GM19023 (cell line): ENCODE results near the gene TMEM37.

Experiments used
- ATAC-seq: cut with Tn5 transposase; IDR thresholded peaks from one replicate; pipeline ENCODE4 v1.9.1; 2021; ENCODE audit warnings: mild to moderate bottlenecking, moderate library complexity; ENCODE audit not compliant: unreplicated experiment

Gene TMEM37

DNA sequence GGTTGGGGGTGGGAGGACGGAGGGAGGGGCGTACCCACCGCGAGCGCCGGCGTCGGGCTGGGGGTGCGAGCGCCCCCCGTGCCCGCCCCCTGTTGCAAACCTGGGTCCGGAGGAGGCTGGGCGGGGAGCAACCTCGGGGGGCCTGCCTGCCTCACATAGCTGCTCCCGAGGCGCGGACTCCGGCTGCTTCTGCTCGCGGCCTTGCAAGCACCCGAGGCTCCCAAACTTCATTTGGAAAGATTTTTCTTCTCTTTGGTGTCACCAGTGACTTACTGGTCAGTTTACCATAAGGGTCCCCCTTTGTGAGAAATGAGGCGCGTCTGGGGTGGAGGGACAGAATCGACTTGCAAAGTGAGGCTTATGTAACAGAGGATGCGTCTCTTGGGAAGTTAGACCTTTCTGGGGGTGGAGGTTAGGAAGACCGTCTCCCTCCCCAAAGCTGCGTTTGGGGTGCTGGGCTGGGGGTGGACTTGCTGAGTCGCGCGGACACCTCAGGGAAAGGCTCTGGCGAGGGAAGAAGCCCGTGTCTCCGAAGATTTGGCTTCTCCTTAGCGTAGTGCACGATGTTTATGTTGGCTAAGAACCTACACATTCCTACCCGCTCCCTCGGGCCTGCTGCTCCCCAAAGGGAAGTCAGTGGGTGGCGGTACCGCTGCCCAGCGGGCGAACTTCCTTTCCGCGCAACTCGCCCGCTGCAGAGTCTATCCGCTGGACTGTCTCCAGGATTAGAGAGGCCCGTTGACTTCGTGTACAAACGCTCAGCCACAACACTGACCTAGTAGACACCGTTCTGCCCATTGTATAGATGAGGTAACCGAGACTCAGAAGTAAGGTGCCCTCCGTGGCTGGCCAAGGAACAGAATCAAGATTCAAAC, 559 bp downstream of the TMEM37 start:
- no peak for ATAC-seq

DNA sequence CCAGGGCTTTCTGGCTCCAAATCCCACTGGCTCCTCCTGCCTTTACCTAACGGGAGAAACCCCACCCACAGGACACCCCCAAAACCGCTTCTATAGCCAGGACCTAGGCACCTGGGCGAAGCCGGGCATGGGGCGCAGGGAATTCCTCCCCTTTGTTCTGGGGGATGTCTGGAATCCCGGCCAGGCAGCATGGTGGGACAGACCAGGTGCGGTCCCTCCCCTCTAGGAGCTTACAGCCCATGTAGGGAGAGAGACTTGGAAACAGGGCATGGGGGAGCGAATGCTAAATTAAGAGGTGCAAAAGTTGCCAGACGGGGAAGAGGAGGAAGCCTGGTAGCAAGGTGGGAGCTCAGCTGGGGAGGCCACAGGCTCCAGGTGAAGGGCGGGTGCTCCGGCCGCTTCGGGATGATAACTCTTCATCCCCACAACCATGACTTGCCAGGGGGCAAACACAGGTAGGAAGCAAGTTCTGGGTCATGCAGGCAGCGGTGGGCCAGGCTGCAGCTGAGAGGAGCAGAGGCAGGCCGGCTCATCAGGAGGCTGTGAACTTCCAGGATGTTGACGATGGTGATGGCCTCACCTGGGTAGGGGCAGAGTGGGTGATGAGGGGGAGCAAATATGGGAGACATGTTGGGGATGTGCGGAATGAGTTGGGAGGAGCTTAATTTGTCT, 1.3 kb downstream of the TMEM37 start:
- ATAC-seq, result no peak

DNA sequence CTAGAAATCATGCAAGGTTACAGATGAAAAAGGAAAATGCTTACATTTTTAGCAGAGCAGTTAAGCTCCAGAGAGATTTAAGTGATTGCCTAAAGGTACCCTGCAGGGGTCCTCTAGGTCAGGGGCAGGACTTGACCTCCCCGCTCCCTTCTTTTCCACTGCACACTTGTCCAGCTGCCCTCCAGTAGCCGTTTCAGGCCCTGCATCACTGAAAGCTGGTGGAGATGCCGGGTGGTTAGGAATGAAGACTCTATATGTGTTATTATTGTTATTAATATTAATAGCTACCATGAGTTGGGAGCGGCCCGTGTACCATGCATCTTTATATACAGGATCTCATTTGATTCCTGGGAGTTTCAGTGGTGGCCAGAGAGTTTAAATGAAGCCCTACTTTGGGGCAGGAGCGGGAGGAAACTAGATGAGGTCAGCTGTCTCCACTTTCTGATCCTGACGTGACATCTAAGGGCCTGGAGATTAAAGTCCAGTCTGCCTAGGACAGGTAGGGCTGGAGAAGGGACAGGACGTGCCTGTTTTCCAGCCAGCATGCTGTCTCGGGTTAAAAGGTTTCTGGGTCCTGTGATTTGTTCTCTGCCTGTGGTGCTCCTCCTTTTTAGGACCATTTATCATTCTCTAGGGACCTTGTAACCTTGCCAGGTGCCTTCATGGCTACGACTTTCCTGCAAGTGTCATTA, 2.1 kb downstream of the TMEM37 start:
- no peak for ATAC-seq

DNA sequence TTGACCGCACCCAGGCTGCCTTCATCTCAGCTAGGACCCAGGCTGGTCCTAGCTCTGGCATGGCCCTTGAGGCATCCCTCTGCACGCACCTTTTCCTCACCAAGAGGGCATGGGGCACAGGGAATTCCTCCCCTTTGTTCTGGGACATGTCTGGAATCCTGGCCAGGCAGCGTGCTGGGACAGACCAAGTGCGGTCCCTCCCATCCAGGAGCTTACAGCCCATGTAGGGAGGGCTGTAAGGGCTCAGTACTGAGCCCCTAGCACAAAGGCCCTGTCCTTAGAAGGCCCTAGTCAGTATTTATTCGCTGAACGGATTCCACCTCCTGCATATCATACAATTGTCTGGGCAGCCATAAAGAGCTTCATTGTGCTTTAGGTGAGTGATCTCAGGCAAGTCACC, 3.0 kb downstream of the TMEM37 start:
- ATAC-seq, result no peak

DNA sequence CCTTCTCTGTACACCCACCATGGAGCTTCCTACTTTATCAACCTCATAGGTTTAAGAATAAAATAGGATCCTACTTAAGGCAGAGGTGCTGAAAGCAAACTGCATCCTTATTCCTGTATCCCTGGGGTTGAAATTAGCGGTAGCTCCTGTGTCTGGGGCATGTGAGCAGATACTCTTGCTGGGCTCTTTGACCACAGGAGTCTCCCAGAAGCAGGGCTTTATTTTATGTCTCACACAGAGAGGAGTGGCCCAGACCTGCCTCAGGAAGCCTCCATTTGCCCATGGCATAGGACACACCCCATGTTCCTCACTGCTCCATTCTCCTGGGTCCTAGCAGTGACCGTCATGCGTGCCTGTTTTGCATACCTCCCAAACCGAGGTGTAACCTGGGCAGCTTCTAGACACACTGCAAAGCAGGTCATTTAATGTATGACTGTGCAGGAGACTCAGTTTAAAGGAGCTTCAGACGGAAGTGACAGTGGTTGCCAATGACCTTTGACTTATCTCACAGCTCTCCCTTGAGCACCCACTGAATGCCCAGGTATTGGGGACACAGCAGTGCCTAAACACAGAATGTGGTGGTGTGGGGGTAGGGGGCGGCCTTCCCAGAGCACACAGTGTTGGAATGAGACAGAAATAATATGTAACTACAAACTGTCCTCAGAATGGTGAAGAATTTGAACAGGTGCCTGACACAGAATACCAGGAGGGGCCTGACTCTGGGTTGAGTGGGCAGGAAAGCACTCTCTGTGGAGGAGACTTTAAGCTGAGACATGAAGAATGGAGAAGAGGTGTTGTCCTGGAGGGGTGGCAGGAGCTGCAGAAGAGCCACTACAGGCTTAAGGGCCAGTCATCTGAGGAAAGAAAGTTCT, 3.7 kb downstream of the TMEM37 start:
- no peak for ATAC-seq

DNA sequence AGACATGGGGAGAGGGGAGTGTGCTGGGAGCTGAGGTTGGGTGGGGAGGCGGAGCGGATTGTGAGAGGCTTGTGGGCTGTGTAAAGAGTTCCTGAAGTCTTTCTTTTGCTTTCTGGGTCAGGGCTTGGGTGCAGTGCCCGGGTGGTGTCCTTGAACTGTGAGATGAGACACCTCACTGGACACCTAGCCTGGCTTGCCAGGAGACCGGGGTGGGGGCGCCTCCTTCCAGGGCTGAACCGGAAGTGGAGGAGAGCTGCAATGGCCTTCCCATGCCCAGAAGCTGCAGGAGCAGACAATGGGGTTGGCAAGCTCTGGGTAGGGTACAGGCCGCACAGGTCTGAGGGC, 4.3 kb downstream of the TMEM37 start:
- no peak for ATAC-seq

DNA sequence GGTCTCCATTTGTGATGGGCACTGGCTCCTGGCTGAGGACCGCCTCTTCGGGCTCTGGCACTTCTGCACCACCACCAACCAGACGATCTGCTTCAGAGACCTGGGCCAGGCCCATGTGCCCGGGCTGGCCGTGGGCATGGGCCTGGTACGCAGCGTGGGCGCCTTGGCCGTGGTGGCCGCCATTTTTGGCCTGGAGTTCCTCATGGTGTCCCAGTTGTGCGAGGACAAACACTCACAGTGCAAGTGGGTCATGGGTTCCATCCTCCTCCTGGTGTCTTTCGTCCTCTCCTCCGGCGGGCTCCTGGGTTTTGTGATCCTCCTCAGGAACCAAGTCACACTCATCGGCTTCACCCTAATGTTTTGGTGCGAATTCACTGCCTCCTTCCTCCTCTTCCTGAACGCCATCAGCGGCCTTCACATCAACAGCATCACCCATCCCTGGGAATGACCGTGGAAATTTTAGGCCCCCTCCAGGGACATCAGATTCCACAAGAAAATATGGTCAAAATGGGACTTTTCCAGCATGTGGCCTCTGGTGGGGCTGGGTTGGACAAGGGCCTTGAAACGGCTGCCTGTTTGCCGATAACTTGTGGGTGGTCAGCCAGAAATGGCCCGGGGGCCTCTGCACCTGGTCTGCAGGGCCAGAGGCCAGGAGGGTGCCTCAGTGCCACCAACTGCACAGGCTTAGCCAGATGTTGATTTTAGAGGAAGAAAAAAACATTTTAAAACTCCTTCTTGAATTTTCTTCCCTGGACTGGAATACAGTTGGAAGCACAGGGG, 5.5 kb downstream of the TMEM37 start:
- no peak for ATAC-seq

DNA sequence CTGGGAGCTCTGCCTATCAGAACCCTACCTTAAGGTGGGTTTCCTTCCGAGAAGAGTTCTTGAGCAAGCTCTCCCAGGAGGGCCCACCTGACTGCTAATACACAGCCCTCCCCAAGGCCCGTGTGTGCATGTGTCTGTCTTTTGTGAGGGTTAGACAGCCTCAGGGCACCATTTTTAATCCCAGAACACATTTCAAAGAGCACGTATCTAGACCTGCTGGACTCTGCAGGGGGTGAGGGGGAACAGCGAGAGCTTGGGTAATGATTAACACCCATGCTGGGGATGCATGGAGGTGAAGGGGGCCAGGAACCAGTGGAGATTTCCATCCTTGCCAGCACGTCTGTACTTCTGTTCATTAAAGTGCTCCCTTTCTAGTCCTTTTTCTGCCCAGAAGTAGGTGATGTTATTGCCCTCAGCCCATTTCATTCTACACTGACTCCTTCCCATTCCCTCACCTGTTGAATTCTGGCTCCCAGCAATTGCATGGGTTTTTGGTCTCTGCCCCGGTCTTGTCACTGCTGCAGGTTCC, 6.5 kb downstream of the TMEM37 start:
- no peak for ATAC-seq

DNA sequence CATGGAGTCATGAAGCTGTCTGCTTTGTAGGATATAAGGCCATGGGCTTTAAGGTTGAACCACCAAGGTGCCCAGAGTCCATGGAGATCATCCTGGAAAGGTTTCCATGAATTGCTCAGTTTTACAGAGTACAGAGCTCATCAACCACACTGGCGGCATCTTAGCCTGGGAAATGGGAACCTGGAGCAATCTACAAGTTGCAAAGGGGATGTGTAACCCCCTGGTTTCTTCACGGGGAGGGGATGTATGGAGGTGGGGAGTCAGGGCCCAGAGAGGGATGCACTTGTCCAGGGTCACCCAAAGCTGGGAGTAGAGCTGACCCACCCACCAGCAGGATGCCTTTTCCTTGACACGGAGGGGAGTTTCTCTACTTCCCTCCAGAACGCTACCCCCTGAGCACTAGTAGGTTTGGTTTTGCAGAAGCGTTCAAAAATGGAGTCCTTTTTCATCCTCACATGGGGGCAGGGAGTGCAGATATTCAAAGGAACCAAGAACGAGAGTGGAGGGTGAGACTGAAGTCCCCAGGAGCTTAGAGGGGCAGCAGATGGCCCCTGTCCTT, 7.2 kb downstream of the TMEM37 start:
- ATAC-seq, result no peak

DNA sequence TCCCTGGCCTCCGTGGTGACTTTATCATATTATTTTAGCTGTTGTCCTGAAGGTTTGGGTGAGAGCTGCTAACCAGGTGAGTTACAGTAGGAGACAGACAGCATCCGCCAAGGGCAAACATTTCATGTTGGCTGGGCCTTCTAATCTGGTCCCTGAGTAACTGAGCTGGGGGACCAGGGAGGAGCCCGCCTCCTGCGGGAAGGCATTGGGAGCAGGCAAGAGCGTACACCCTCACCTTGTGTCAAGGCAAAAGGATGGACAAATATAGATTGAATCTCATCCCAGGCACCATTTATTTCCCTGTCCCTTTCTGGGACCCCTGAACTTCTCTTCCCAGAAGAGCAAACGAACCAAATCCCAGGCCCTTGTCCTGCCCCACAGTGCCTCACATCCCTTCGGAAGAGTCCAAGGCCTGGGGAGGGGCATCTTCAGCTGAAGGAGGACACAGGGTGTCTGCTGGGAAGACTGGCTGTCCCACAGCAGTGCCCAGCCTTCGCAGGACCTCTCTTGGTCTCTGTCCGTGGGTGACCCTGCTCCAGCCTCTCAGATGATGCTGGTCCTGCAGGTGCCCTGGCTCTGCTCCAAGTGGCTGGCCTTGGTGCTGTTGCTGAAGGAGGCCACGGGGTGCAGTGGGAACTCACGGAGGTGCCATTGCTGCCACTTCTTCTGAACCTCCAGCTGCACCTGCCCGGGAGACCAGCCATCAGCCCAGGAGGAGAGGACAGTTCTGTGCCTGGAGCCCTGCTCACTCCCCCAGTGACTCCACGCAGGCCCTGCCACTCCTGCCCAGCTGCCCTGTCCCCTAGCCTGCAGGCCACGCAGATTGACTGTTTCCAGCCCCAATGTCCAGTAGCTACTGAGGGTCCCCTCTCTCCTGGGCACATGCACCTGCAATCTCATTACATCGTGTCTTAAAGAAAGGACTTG, 8.2 kb downstream of the TMEM37 start:
- ATAC-seq, result no peak

DNA sequence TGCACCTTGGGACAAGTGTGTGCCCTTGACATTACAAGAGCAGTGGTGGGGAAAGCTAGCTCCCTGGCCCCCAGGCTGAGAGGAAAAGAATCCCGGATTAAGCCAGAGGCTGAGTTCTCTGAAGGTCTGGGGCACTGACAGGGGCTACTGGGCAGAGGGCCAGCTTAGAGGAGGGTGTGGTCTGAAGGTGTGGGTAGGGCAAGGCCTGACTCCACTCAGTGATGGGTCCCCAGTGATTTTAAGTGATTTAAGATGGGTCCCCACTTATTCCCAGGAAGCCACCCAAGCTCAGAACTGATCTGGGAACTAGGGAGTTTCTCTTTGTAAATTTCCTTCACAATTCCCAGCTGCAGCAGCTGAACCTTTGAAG, 8.8 kb downstream of the TMEM37 start:
- ATAC-seq, result no peak

DNA sequence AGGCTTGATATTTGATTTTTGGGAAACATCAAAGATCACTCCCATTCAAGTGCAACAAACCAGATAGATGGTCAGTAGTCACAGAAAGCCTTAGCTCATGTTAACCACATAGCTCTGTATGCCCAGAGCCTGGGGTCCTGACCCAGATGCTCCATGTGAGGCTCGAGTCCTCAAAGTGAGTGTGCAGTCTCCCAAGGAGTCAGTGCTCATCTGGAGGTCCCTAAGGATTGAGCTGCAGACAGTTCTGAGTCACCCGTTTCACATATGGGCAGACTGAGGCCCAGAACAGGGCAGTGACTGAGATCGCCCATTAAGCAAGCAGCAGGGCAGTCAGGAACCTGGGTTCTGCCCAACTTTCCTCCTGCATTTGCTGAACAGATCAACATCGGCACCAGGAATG, 9.2 kb downstream of the TMEM37 start:
- ATAC-seq, result no peak

DNA sequence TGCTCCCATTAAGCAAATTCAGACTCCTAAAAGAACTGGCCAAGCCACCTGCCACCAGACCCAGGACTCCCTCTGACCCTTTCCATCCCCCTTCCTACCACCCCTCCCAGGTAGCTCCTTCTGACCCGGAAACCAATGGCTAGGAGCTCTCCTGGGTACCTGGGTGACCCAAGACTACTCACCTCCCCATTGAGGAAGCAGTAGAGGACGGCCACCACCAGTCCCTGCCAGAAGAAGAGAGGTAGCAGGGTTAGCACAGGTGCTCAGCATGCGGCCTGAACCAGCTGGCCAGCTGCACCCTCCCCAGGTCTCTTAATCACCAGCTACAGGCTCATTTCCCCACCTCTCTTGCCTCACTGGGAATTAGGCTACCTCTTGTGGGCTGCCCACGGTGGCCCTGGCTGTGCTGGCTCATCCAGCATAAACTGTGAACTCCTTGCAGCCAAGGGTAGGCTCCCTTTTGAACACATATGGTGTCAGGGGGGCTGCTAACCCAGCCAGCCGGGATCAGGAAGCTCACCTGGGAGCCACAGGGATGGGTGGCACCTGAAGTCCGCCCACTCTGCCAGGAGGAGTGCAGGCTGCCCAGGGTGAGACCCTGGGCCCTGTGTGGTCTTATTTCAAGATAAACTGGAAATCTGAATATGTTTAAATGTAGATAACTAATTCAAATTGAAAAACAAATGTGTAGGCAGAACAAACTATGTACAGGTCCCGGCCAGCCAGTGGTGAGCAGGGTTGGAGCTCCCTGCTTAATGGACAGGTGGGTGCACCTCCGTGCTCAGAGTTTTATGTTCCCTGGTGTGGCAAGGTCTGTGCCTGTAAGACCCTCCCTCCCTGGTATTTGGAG, 9.9 kb downstream of the TMEM37 start:
- ATAC-seq, result no peak

DNA sequence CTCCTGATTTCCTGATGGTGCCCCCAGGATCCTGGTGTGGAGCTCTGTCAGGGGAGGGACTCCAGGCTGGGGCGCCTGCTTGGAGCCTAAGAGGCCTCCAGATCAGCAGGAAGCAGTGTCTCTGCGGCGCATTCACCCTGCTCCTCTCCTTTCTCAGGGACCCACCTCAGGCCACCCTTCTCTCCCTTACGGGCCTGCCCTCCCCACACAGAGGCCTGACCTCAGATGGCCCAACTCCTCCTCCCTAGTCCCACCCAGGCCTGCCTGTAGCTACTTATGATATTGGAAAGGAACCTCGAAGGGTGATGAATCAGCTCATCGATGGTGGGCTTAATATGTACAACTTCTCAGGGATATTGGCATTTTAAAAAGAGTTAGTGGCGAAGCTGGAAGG, 10.6 kb downstream of the TMEM37 start:
- ATAC-seq, result no peak

DNA sequence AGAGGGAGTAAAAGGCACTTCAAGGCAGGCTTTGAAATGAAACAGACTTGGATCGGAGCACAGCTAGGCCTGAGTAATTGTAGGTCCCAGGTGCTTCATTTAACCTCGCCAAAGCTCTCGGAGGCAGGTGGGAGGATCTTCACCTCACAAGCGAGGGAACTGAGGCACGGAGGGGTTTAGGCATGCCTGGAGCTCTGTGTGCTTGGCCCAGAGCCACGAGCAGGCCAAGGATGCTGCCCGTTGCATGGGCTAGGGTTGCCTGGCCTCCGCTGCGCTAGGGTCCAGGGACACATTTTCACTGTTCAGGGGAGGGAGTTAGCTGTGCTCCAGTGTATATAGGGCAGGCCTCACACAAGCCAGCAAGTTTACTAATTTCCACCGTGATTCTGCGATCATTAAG, 11.2 kb downstream of the TMEM37 start:
- ATAC-seq, result no peak

DNA sequence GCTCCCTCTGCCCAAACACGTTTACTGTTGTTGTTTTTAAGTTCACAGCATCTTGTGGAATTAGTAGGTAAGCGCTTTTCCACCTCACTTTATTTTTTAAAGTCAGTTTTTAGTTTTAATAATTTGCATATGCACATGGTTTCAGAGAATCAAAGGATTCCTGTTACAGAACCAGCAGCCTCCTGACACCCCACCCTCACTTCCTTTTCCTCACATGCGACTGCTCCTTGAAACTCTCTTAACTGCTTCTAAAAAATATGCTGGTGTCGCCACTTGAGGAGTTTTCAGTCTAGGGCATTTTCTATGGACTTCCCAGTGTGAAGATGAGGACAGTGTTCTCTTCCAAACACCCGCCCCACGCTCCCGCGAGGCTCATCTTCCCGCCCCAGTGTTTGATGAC, 14.4 kb downstream of the TMEM37 start:
- no peak for ATAC-seq

DNA sequence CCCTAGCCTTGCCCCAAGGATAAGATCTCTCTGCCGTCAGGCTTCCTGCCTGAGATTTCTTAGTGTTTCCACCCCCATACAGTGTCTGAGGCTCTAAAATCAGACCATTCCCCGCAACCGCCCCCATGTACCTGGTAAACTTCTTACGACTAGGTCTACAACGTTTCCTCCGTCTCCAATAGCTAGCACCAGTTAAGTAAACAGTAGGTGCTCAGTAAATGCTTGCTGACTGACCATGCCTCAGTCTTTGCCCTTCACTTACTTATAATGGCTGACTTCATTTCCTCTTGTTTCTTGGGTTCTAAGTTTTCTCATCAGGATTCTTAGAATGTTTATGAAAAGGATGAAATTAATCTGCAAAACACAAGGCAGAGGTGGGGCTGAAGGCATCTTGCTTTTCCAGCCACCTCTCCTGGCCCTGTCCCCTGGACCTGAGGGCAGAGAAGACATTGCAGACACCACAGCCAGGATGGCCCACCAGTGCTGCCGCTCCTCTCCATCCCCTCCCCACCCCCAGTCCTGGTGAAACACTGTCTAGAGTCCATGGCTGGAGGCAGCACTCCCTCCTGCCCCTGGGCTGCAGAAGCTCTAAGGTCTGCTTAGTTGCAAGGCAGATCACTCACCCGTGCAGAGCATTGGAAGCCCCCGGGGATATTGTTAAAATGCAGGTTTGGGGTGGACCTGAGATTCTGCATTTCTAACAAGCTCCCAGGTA, 16.9 kb downstream of the TMEM37 start:
- no peak for ATAC-seq
